Muscle of leg (tissue), 11 donors: ENCODE measurements around the gene LAPTM5. TPM values are rescaled to one million over a fixed set of nuclear protein-coding genes. Genes with fewer than 3 reads are reported as not detected.

ENCODE experiments used
- DNase-seq: peaks from one replicate; pipeline ENCODE4 v3.0.0; 2013
- H3K27ac ChIP-seq: one replicate; pipeline ENCODE4 v1.5.1; 2013; ENCODE audit warnings: mild to moderate bottlenecking, low read length, control low read depth
- H3K27me3 ChIP-seq: one replicate; pipeline ENCODE4 v1.6.1; 2013; ENCODE audit warnings: low read length; ENCODE audit not compliant: control insufficient read depth, insufficient read depth
- H3K36me3 ChIP-seq: one replicate; pipeline ENCODE4 v1.6.1; 2013; ENCODE audit warnings: low read length; ENCODE audit not compliant: control insufficient read depth, insufficient read depth
- H3K4me1 ChIP-seq: one replicate; pipeline ENCODE4 v1.6.1; 2013; ENCODE audit warnings: low read length; ENCODE audit not compliant: control insufficient read depth, insufficient read depth
- H3K4me3 ChIP-seq: one replicate; pipeline ENCODE4 v1.5.1; 2013; ENCODE audit warnings: low read length, control low read depth
- H3K9me3 ChIP-seq: replicated peaks from 2 replicates; pipeline ENCODE4 v1.6.1; 2013; ENCODE audit warnings: low read depth, low read length; ENCODE audit not compliant: control insufficient read depth
- WGBS: methylation state at CpG from one replicate; pipeline ENCODE4 v1.1.5; 2013; ENCODE audit warnings: missing lambda C conversion rate; ENCODE audit not compliant: insufficient coverage; 5-methylcytosine and 5-hydroxymethylcytosine counted together
- polyA plus RNA-seq, 8 donors: library from polyadenylated mRNA; unstranded; fragments of 120-200 nt; gene quantifications; one replicate each; pipeline versions ENCODE4 v1.2.1 to v1.2.3, GENCODE V29; 2013; ENCODE audit warnings: inconsistent platforms in 1 of 8, low replicate concordance in 1 of 8; ENCODE audit not compliant: insufficient read length in 8 of 8, insufficient read depth in 1 of 8
- total RNA-seq: library from RNA; stranded (reverse); fragments of 120-200 nt; gene quantifications from one replicate; pipeline ENCODE4 v1.2.4, GENCODE V29; 2013

Gene LAPTM5
- total and polyA plus RNA-seq, 9 donors: 5.6 to 22.9 (median 17.6) TPM

DNA sequence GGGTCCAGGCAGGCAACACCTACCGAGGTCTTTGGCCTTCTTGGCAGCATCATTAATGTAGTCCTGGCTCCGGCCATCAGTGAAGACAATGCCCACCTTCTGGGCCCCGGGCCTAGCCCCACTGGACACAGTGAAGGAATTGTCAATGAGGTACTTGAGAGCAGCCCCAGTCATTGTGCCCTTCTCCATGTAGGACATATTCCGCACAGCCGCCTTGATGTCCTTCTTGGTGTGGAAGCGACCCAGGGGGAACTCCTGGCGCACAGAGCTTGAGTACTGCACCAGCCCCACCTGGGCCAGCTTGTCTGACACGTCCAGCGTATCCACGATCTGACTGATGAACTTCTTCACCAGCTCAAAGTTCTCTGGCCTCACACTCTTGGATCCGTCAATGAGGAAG, 41.7 kb downstream of the LAPTM5 start:
- peaks cover 23% of the 10 kb centered on the region for H3K4me1 ChIP-seq
- 97% methylated on average over 11 of the region's 11 CpGs for WGBS
- H3K36me3 ChIP-seq: peaks cover 6% of the 10 kb centered on the region
- H3K27ac ChIP-seq: no peak overlapping the region
- peak; percentile 36 for DNase-seq
- H3K27me3 ChIP-seq: peaks cover 5% of the 10 kb centered on the region
- peaks cover 6% of the 10 kb centered on the region for H3K9me3 ChIP-seq
- no peak overlapping the region for H3K4me3 ChIP-seq

DNA sequence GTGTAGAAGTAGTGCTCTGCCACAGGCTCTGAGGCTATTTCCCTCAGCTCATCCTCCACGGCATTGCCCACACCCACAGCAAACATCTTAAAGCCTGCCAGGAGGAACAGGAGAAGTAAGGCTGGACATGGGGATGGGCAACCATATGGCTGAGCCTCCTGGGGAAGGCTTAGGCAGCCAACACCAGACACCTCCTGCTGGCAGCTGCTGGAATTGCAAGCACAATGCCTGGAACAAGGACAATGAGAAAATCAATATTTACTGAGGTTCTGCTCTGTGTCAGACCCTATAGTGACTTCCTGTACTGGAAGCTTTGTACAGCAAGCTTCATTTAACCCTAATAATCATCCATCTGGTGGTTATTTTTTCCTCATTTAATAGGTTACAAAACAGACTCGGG, 42.4 kb downstream of the LAPTM5 start:
- H3K4me1 ChIP-seq: peaks cover 23% of the 10 kb centered on the region
- H3K36me3 ChIP-seq: peaks cover 6% of the 10 kb centered on the region
- peaks cover 6% of the 10 kb centered on the region for H3K9me3 ChIP-seq
- no peak overlapping the region for H3K27ac ChIP-seq
- WGBS: no CpG with 5 or more reads among the region's 2 CpGs
- no peak overlapping the region for H3K4me3 ChIP-seq
- peaks cover 5% of the 10 kb centered on the region for H3K27me3 ChIP-seq
- no peak for DNase-seq

DNA sequence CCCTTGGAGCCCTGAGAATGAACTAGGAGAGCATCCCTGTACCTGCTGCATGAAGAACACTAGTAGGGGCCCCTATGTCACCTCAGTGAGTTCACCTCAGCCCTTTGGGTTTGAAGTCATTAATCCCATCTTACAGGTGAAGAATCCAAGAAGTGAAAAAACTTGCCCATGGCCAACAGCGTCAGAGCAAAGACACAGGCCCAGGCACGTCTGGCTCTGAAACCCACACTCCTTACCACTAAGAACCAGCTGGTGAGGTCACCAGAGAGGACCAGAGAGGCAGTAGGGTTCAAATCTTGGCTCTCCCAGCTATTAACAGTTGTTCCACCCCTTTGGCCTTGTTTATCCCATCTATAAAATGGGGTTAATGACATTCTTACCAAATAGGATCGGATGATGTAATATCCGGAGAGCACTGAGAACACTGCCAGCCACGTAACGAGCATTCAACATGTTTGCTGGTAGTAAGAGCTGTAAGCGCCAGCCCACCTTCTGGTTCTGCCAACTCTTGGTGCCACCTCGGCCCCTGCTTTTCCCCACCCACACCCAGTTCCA, 43.0 kb downstream of the LAPTM5 start:
- H3K4me3 ChIP-seq: no peak overlapping the region
- no peak overlapping the region for H3K27ac ChIP-seq
- H3K4me1 ChIP-seq: peaks cover 18% of the 10 kb centered on the region
- 94% methylated on average over 4 of the region's 8 CpGs for WGBS
- peaks cover 8% of the 10 kb centered on the region for H3K27me3 ChIP-seq
- H3K36me3 ChIP-seq: peaks cover 6% of the 10 kb centered on the region
- peaks cover 6% of the 10 kb centered on the region for H3K9me3 ChIP-seq
- DNase-seq: no peak

DNA sequence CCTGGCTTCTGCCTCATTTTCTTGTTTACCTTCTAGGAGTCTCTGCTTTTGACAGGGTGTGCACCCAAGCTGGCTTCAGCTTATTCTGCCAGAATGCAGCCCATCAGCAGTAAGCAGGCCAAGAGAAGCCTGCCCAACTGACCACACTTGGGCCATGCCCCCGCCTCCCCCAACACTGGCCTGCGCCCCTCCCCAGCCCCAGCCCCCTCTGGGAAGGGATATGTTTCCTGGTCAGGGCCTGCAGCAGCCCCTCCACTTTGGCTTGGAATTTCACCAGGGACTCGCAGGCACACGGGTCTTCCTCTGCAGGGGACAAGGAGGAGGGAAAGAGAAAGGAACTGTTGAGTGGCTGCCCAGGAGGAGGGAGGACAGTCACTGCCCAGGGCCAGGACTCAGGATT, 43.5 kb downstream of the LAPTM5 start:
- no peak for DNase-seq
- H3K4me3 ChIP-seq: no peak overlapping the region
- peaks cover 10% of the 10 kb centered on the region for H3K27me3 ChIP-seq
- no peak overlapping the region for H3K27ac ChIP-seq
- H3K9me3 ChIP-seq: peaks cover 6% of the 10 kb centered on the region
- peaks cover 6% of the 10 kb centered on the region for H3K36me3 ChIP-seq
- peaks cover 13% of the 10 kb centered on the region for H3K4me1 ChIP-seq
- WGBS: 8% methylated on average over 2 of the region's 4 CpGs

GRCh38 chr1:30713311-30713710, 44.3 kb downstream of the LAPTM5 start:
- 19% methylated on average over 8 of the region's 12 CpGs for WGBS
- DNase-seq: peak; percentile 68

GRCh38 chr1:30712583-30712982, 45.0 kb downstream of the LAPTM5 start:
- Histone ChIP-seq H3K27ac (no peak overlapping the region), H3K27me3 (peaks cover 10% of the 10 kb centered on the region), H3K36me3 (peaks cover 6% of the 10 kb centered on the region), H3K9me3 (peaks cover 6% of the 10 kb centered on the region), H3K4me1 (peaks cover 13% of the 10 kb centered on the region), H3K4me3 (no peak overlapping the region)
- WGBS: 100% methylated on average over 1 of the region's 6 CpGs
- no peak for DNase-seq

More at GRCh38 chr1:30713311-30713710, 44.3 kb downstream of the LAPTM5 start:
- H3K36me3 ChIP-seq: peaks cover 6% of the 10 kb centered on the region
- H3K4me1 ChIP-seq: peaks cover 9% of the 10 kb centered on the region
- H3K27ac ChIP-seq: no peak overlapping the region
- peaks cover 10% of the 10 kb centered on the region for H3K27me3 ChIP-seq
- peaks cover 6% of the 10 kb centered on the region for H3K9me3 ChIP-seq
- no peak overlapping the region for H3K4me3 ChIP-seq

DNA sequence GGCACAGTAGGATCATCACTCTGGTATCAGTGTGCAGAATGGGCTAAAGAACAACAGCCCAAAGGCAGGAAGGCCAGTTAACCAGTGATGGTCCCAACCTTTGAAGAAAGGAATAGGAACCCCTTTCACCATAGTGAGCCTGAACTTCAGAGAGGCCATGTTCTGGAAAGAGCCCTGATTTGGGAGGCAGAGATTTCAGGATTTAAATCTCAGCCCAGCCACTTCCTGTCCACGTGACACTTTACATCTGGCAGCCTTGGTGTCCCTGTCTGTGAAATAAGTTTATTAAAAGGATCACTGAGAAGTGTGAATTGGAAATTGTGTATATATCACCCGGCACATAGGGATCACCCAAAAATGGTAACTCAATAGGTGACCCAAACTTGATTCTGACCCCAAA, 47.2 kb downstream of the LAPTM5 start:
- Histone ChIP-seq H3K4me1 (peaks cover 18% of the 10 kb centered on the region), H3K27me3 (peaks cover 13% of the 10 kb centered on the region), H3K27ac (no peak overlapping the region), H3K9me3 (peaks cover 3% of the 10 kb centered on the region), H3K36me3 (peaks cover 3% of the 10 kb centered on the region), H3K4me3 (no peak overlapping the region)
- no CpG with 5 or more reads among the region's 2 CpGs for WGBS
- no peak for DNase-seq

DNA sequence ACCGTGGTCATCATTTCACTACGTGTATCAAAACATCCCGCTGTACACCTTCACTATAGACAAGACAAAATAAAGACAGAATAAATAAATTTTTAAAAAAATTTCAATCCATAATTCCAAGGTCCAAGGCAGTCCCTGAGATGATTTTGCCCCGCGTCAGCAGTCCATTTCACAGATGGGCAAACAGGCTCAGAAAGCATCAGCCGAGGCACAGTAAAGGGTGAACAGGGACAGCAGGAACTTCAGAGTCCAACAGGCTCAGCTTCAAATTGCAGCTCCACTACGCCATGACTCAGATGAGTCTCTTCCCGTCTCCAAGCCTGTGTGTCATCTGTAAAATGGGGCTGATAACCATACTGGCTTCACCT, 49.2 kb downstream of the LAPTM5 start:
- Histone ChIP-seq H3K4me3 (no peak overlapping the region), H3K36me3 (no peaks in the 10 kb centered on the region), H3K9me3 (no peaks in the 10 kb centered on the region), H3K4me1 (peaks cover 11% of the 10 kb centered on the region), H3K27me3 (peaks cover 21% of the 10 kb centered on the region), H3K27ac (no peak overlapping the region)
- 82% methylated on average over 3 of the region's 8 CpGs for WGBS
- DNase-seq: no peak

- WGBS: 51% methylated on average over 7 of the region's 16 CpGs
These were observed 49.9 kb downstream of the LAPTM5 start for GRCh38 chr1:30707412-30708360.

GRCh38 chr1:30706528-30706927, 51.0 kb downstream of the LAPTM5 start:
- H3K36me3 ChIP-seq: no peaks in the 10 kb centered on the region
- peaks cover 9% of the 10 kb centered on the region for H3K4me1 ChIP-seq
- DNase-seq: no peak
- no peak overlapping the region for H3K27ac ChIP-seq
- no peak overlapping the region for H3K4me3 ChIP-seq
- WGBS: 53% methylated on average over 8 of the region's 9 CpGs
- no peaks in the 10 kb centered on the region for H3K9me3 ChIP-seq
- peaks cover 23% of the 10 kb centered on the region for H3K27me3 ChIP-seq

More at GRCh38 chr1:30707412-30708360, 49.9 kb downstream of the LAPTM5 start:
- H3K9me3 ChIP-seq: no peaks in the 10 kb centered on the region
- no peaks in the 10 kb centered on the region for H3K36me3 ChIP-seq
- H3K4me3 ChIP-seq: no peak overlapping the region
- peaks cover 21% of the 10 kb centered on the region for H3K27me3 ChIP-seq
- peaks cover 9% of the 10 kb centered on the region for H3K4me1 ChIP-seq
- peak; percentile 80 for DNase-seq
- no peak overlapping the region for H3K27ac ChIP-seq
